Loucy (cell line): ENCODE results near the gene PLEKHH1.

ENCODE experiments used
- EZH2phosphoT487 ChIP-seq: fragments of 200-600 bp; IDR thresholded peaks from 2 replicates; pipeline ENCODE4 v1.6.1; 2018; ENCODE audit warnings: antibody characterized with exemption, mild to moderate bottlenecking, moderate library complexity, borderline replicate concordance
- TF ChIP-seq, protein P1 (sequence below): fragments of 200-600 bp; sonication (generic); conservative IDR thresholded peaks from 2 replicates; pipeline ENCODE4 v1.5.1; 2014; ENCODE audit warnings: mild to moderate bottlenecking, antibody characterized with exemption, low read length

DNA sequence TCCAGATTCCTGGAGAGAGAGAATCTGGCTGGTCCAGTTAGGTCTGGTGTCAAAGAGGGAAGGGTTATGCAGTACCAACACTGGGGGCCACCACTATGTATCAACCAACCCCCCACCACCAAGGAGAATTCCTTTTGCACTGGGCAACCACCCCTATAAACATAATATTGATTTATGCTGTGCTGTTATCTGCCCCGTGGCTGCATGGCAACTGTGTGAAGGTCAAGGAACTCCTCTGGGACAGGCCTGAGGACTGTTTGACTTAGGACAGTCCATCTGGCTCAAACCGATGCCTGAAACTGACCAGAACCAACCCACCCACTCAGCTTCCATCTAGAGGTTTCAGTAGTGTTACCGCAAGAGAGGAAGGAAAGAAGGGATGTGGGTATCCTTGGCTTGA is 20.5 kb downstream of the PLEKHH1 start:
- TF ChIP-seq, protein P1, sequence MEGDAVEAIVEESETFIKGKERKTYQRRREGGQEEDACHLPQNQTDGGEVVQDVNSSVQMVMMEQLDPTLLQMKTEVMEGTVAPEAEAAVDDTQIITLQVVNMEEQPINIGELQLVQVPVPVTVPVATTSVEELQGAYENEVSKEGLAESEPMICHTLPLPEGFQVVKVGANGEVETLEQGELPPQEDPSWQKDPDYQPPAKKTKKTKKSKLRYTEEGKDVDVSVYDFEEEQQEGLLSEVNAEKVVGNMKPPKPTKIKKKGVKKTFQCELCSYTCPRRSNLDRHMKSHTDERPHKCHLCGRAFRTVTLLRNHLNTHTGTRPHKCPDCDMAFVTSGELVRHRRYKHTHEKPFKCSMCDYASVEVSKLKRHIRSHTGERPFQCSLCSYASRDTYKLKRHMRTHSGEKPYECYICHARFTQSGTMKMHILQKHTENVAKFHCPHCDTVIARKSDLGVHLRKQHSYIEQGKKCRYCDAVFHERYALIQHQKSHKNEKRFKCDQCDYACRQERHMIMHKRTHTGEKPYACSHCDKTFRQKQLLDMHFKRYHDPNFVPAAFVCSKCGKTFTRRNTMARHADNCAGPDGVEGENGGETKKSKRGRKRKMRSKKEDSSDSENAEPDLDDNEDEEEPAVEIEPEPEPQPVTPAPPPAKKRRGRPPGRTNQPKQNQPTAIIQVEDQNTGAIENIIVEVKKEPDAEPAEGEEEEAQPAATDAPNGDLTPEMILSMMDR: no peak
- TF ChIP-seq EZH2phosphoT487: no peak
